ENCODE data around the gene FAM222B.
A peak's percentile ranks its signal among the peaks of the same experiment; 100 is the strongest.

Gene FAM222B

GRCh38 chr17:28774206-28774605 lies 68.4 kb downstream of the FAM222B start:
- DNase-seq (ENCODE audit: low read depth in 2 of 2), result no peak

GRCh38 chr17:28773736-28774135 lies 68.9 kb downstream of the FAM222B start:
- DNase-seq (ENCODE audit: low read depth in 2 of 2), result no peak

- no peak for DNase-seq (ENCODE audit: low read depth in 2 of 2)
Measured at GRCh38 chr17:28765038-28765437, 77.6 kb downstream of the FAM222B start.

- DNase-seq (ENCODE audit: low read depth in 2 of 2), result peak; percentile 65 to 73
Measured at GRCh38 chr17:28763804-28764266, 78.8 kb downstream of the FAM222B start.

GRCh38 chr17:28763137-28763799 lies 79.3 kb downstream of the FAM222B start:
- DNase-seq (ENCODE audit: low read depth in 2 of 2), result no peak

GRCh38 chr17:28760601-28761562 lies 81.7 kb downstream of the FAM222B start:
- DNase-seq (ENCODE audit: low read depth in 2 of 2), result no peak

- DNase-seq (ENCODE audit: low read depth in 2 of 2), result no peak
Measured at GRCh38 chr17:28759256-28759865, 83.2 kb downstream of the FAM222B start.

GRCh38 chr17:28758411-28759121 lies 84.0 kb downstream of the FAM222B start:
- DNase-seq (ENCODE audit: low read depth in 2 of 2), result no peak

- no peak for DNase-seq (ENCODE audit: low read depth in 2 of 2)
Measured at GRCh38 chr17:28756049-28756804, 86.4 kb downstream of the FAM222B start.

- DNase-seq (ENCODE audit: low read depth in 2 of 2), result no peak
Measured at GRCh38 chr17:28755486-28755885, 87.1 kb downstream of the FAM222B start.

GRCh38 chr17:28751600-28752366 lies 90.8 kb downstream of the FAM222B start:
- no peak for DNase-seq (ENCODE audit: low read depth in 2 of 2)

GRCh38 chr17:28750178-28751047 lies 92.2 kb downstream of the FAM222B start:
- peak; percentile 81 for DNase-seq (ENCODE audit: low read depth in 2 of 2)

- DNase-seq (ENCODE audit: low read depth in 2 of 2), result no peak
Measured at GRCh38 chr17:28749516-28750177, 92.9 kb downstream of the FAM222B start.

GRCh38 chr17:28748852-28749515 lies 93.6 kb downstream of the FAM222B start:
- no peak for DNase-seq (ENCODE audit: low read depth in 2 of 2)

GRCh38 chr17:28747801-28748750 lies 94.5 kb downstream of the FAM222B start:
- no peak for DNase-seq (ENCODE audit: low read depth in 2 of 2)

- no peak for DNase-seq (ENCODE audit: low read depth in 2 of 2)
Measured at GRCh38 chr17:28747051-28747691, 95.4 kb downstream of the FAM222B start.
